MG63 (cell line): ENCODE results near the gene METTL15. TPM values are rescaled to one million over a fixed set of nuclear protein-coding genes. Genes with fewer than 3 reads are reported as not detected.
"Not testable (repeated sequence)": the region's sequence is repeated elsewhere in the genome, so short reads cannot be mapped to it uniquely, and the experiment has no call there.

Source experiments
- DNase-seq: peaks from one replicate; pipeline ENCODE4 v3.0.0-alpha.2; 2020
- H3K27me3 ChIP-seq: fragments of 250-450 bp; sonication (Bioruptor Pico); 2 replicates; pipeline ENCODE4 v1.5.1; 2020; ENCODE audit warnings: mild to moderate bottlenecking, moderate library complexity
- H3K36me3 ChIP-seq: fragments of 250-450 bp; sonication (Bioruptor Pico); 2 replicates; pipeline ENCODE4 v1.5.1; 2020; ENCODE audit warnings: mild to moderate bottlenecking, moderate library complexity
- H3K4me3 ChIP-seq: fragments of 250-450 bp; sonication (Bioruptor Pico); 2 replicates; pipeline ENCODE4 v1.5.1; 2020; ENCODE audit warnings: mild to moderate bottlenecking, moderate library complexity
- H3K9me3 ChIP-seq: fragments of 250-450 bp; sonication (Bioruptor Pico); 2 replicates; pipeline ENCODE4 v1.5.1; 2020; ENCODE audit warnings: mild to moderate bottlenecking, moderate library complexity
- total RNA-seq: library from RNA; depleted of rRNA; stranded (reverse); fragments of >200 nt; shearing (Covaris generic); gene quantifications from 2 replicates; pipeline ENCODE4 v1.2.3, GENCODE V29; 2014; ENCODE audit warnings: low replicate concordance

METTL15 gene
- total RNA-seq, 1 experiment from 2014 or later: 20.6 TPM

GRCh38 chr11:28140689-28141455 is 32.7 kb downstream of the METTL15 start:
- Histone ChIP-seq H3K4me3 (no peak overlapping the region), H3K36me3 (peaks cover 32% of the 10 kb centered on the region), H3K27me3 (no peaks in the 10 kb centered on the region), H3K9me3 (peaks cover 4% of the 10 kb centered on the region; the same call in 1 of the 2 replicates)
- DNase-seq: no peak

GRCh38 chr11:28142724-28143123 is 34.5 kb downstream of the METTL15 start:
- H3K4me3 ChIP-seq: no peak overlapping the region
- H3K27me3 ChIP-seq: no peaks in the 10 kb centered on the region
- no peak for DNase-seq
- H3K36me3 ChIP-seq: peaks cover 18% of the 10 kb centered on the region
- H3K9me3 ChIP-seq: peaks cover 4% of the 10 kb centered on the region; the same call in 1 of the 2 replicates

- DNase-seq: no peak
- H3K9me3 ChIP-seq: no peaks in the 10 kb centered on the region
- no peak overlapping the region for H3K4me3 ChIP-seq
- no peaks in the 10 kb centered on the region for H3K27me3 ChIP-seq
- H3K36me3 ChIP-seq: peaks cover 2% of the 10 kb centered on the region
Observed at GRCh38 chr11:28144808-28145207, 36.6 kb downstream of the METTL15 start.

DNA sequence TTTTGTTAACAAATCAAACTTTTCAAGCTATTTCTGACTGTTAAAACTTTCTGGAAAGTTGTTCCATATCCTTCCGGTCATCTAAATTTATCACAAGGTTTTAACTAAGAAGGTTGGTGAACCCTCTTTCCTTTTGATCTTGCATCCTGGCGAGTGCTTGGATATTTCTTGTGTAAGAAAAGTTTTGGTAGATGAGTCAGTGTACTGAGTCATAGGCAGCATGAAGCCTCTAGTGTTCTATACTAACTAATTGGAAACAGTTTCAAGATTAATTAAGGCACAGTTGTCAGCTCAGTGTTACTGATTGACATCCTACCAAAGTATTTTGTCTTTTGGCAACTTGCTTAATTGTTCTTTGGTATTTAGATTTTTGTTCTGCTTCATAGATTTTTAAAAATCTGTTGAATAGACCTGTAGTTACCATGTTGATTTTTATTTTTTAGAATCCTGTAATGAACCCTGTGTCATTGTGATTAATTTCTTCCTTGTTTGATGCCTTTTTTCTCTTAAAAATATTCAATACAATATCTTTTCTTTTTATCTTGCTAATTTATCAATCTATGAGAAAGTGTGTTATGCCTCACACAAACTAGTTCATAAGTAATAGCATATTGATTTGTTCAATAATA is 38.0 kb downstream of the METTL15 start:
- peak; percentile 26 for DNase-seq
- Histone ChIP-seq H3K36me3 (peaks cover 2% of the 10 kb centered on the region), H3K4me3 (no peak overlapping the region), H3K9me3 (no peaks in the 10 kb centered on the region), H3K27me3 (no peaks in the 10 kb centered on the region)

DNA sequence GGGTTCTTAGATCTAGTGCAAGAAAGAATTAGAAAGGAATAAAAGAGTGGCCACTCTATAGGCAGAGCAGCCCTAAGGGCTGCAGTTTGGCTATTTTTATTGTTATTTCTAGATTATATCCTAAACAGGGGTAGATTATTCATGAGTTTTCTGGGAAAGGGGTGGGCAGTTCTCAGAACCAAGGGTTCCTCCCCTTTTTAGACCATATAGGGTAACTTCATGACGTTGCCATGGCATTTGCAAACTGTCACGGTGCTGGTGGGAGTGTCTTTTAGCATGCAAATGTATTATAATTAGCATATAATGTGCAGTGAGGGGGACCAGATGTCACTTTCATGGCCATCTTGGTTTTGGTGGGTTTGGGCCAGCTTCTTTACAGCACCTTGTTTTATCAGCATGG is 44.6 kb downstream of the METTL15 start:
- no peak overlapping the region for H3K4me3 ChIP-seq
- peaks cover 6% of the 10 kb centered on the region for H3K36me3 ChIP-seq
- H3K9me3 ChIP-seq: no peaks in the 10 kb centered on the region
- H3K27me3 ChIP-seq: no peaks in the 10 kb centered on the region
- DNase-seq: no peak

DNA sequence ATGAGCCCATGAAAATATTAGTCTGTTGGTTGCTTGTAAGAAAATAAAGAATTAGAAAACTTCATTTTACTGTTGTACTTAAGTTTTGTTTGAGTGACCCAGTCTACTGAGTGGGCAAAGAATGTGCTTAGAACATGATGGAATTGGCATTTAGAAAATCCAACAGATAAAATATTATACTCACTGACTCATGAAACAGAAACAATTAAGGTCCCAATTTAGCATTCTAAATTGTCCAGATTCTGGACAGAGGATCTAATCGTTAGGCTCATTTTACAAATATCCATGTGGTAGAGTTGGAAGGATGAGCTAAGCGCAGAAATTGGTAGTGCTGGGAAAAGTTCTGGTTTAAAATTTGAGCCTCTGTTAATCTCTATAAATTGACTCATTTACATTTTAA is 45.4 kb downstream of the METTL15 start:
- Histone ChIP-seq H3K36me3 (peaks cover 11% of the 10 kb centered on the region), H3K9me3 (no peaks in the 10 kb centered on the region), H3K4me3 (no peak overlapping the region), H3K27me3 (no peaks in the 10 kb centered on the region)
- DNase-seq: no peak

DNA sequence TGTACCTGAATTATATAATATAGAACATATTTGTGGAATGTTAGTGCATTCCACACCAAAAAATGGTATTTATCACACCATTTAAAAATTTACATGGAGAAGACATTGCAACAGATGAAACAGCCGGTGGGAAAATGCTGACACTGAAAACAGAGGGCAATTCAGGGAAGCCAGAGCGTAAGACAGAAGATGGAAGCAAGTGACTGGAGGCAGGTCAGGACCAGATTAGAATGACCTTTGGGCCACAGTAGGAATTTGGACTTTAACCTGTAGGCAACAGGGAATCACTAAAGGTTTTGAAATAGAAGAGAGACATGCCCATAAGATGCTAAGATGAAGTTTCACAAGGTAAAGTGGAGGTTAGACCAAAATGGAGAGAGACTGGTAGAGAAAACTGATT is 60.5 kb downstream of the METTL15 start:
- Histone ChIP-seq H3K27me3 (no peaks in the 10 kb centered on the region), H3K4me3 (no peak overlapping the region), H3K9me3 (0 out of 2 replicates have a peak, but pooled peaks cover 5% of the 10 kb centered on the region), H3K36me3 (peaks cover 20% of the 10 kb centered on the region)
- DNase-seq: no peak

- H3K27me3 ChIP-seq: no peaks in the 10 kb centered on the region
- H3K9me3 ChIP-seq: 0 out of 2 replicates have a peak, but pooled peaks cover 5% of the 10 kb centered on the region
- H3K4me3 ChIP-seq: no peak overlapping the region
- peaks cover 23% of the 10 kb centered on the region for H3K36me3 ChIP-seq
- no peak for DNase-seq
Observed at GRCh38 chr11:28169816-28170215, 61.6 kb downstream of the METTL15 start.

DNA sequence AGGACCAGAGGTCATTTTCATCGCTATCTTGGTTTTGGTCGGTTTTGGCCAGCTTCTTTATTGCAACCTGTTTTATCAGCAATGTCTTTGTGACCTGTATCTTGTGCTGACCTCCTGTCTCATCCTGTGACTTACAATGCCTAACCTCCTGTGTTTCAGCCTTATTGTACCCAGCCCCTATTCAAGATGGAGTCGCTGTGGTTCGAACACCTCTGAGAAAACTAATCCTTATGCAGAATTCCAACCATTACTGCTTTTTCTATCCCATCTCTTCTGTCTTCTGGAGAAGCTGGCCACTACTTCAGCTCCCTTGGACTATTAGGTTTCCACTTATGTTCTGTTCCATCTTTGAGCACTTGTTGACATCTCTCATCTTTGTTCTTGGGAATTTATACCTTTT is 62.6 kb downstream of the METTL15 start:
- Histone ChIP-seq H3K4me3 (no peak overlapping the region), H3K36me3 (peaks cover 22% of the 10 kb centered on the region), H3K27me3 (no peaks in the 10 kb centered on the region)

GRCh38 chr11:28176351-28176750 is 68.2 kb downstream of the METTL15 start:
- Histone ChIP-seq H3K4me3 (no peak overlapping the region), H3K36me3 (peaks cover 16% of the 10 kb centered on the region), H3K27me3 (no peaks in the 10 kb centered on the region), H3K9me3 (peaks cover 4% of the 10 kb centered on the region; the same call in 1 of the 2 replicates)
- no peak for DNase-seq

More for the DNA sequence above, 62.6 kb downstream of the METTL15 start:
- H3K9me3 ChIP-seq: 0 out of 2 replicates have a peak, but pooled peaks cover 4% of the 10 kb centered on the region
- no peak for DNase-seq

- DNase-seq: no peak
- H3K27me3 ChIP-seq: no peaks in the 10 kb centered on the region
Observed at GRCh38 chr11:28195449-28195848, 87.3 kb downstream of the METTL15 start.

DNA sequence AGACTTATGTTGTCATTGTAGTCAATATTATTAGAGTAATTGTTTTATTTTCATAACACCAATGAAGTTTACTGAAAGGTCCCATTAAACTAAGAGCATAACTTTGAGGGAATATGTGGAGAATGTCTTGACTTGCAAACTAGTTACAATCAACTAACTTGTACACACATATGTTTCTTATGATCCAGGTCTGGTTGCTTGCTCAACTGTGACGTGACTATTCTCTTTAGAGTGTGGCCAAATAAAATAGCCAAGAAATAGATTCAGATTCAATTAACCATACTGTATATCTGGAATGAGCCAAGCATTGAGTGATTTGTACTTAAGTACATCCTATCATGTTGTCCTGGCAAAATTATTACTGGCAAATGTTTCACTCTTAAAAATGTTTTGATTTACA is 101.7 kb downstream of the METTL15 start:
- H3K4me3 ChIP-seq: no peak overlapping the region
- no peaks in the 10 kb centered on the region; the same call in 1 of the 2 replicates for H3K36me3 ChIP-seq
- H3K9me3 ChIP-seq: no peaks in the 10 kb centered on the region; the same call in 1 of the 2 replicates
- DNase-seq: no peak
- no peaks in the 10 kb centered on the region for H3K27me3 ChIP-seq

More at GRCh38 chr11:28195449-28195848, 87.3 kb downstream of the METTL15 start:
- no peak overlapping the region for H3K4me3 ChIP-seq
- peaks cover 9% of the 10 kb centered on the region for H3K36me3 ChIP-seq
- H3K9me3 ChIP-seq: peaks cover 11% of the 10 kb centered on the region

- not testable (repeated sequence) for H3K27me3 ChIP-seq, H3K4me3 ChIP-seq, DNase-seq, H3K36me3 ChIP-seq, H3K9me3 ChIP-seq
Observed at GRCh38 chr11:28222063-28222462, 113.9 kb downstream of the METTL15 start.

- Histone ChIP-seq H3K36me3 (no peaks in the 10 kb centered on the region), H3K27me3 (no peaks in the 10 kb centered on the region), H3K9me3 (peaks cover 7% of the 10 kb centered on the region; the same call in 1 of the 2 replicates), H3K4me3 (no peak overlapping the region)
- DNase-seq: no peak
Observed at GRCh38 chr11:28223577-28223976, 115.4 kb downstream of the METTL15 start.

GRCh38 chr11:28223994-28224393 is 115.8 kb downstream of the METTL15 start:
- no peak for DNase-seq
- H3K4me3 ChIP-seq: no peak overlapping the region
- peaks cover 6% of the 10 kb centered on the region; the same call in 1 of the 2 replicates for H3K9me3 ChIP-seq
- no peaks in the 10 kb centered on the region for H3K36me3 ChIP-seq
- H3K27me3 ChIP-seq: no peaks in the 10 kb centered on the region

DNA sequence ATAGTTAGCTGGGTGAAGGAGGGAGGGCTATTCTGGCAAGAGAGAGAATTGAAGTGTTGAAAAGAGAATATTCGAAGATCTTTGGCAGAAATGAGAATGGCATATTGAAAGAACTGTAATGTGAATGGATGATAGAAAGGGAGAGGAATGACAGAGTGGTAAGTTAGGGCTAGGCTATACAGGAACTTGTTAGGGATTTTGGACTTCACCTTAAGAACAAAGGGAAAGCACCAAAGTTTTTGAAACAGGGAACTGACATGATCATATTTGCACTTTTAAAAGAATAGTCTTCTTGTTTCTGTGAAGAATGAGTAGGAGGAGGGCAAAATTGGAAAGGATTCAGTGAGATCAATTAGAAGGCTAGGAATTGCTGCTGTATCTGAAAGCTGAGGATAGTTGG is 119.3 kb downstream of the METTL15 start:
- Histone ChIP-seq H3K27me3 (no peaks in the 10 kb centered on the region), H3K4me3 (no peak overlapping the region), H3K9me3 (peaks cover 4% of the 10 kb centered on the region), H3K36me3 (peaks cover 8% of the 10 kb centered on the region)
- no peak for DNase-seq

- peaks cover 8% of the 10 kb centered on the region for H3K36me3 ChIP-seq
- H3K27me3 ChIP-seq: no peaks in the 10 kb centered on the region
- DNase-seq: no peak
- H3K9me3 ChIP-seq: peaks cover 4% of the 10 kb centered on the region
- no peak overlapping the region for H3K4me3 ChIP-seq
Observed at GRCh38 chr11:28228196-28228895, 120.2 kb downstream of the METTL15 start.
